GM12878 (cell line): Measurements from ENCODE around the gene MAP3K4. TPM values are rescaled to one million over a fixed set of nuclear protein-coding genes. Genes with fewer than 3 reads are reported as not detected.

Source experiments
- ATAC-seq: fragments of 200-7000 bp; cut with Tn5 transposase; 3 replicates; pipeline ENCODE4 v1.9.1; 2020; ENCODE audit warnings: mild to moderate bottlenecking, moderate library complexity
- BruUV-seq: library from RNA; stranded (reverse); fragments of 400-500 nt; replicated peaks from 2 replicates; lab custom pipeline; 2021; lab: Mats Ljungman, UMichigan
- CTCF ChIA-PET: fragments of 300-600 bp; sonication (Branson Sonifier 250); formaldehyde crosslinking; extraction: SDS; loops from one replicate; lab custom pipeline; 2021; ENCODE audit warnings: inconsistent platforms; lab: Yijun Ruan, JAX
- POLR2A ChIA-PET: fragments of 350-600 bp; formaldehyde crosslinking; extraction: SDS; loops from one replicate; lab custom pipeline; 2021; ENCODE audit warnings: inconsistent platforms; lab: Charles Lee
- RAD21 ChIA-PET: fragments of 300-600 bp; sonication (Branson Sonifier 250); formaldehyde crosslinking; loops from one replicate; lab custom pipeline; 2023; ENCODE audit warnings: antibody characterized with exemption; ENCODE audit not compliant: unreplicated experiment; lab: Charles Lee
- SMC1A ChIA-PET: fragments of 300-600 bp; sonication (Branson Sonifier 250); formaldehyde crosslinking; loops from one replicate; lab custom pipeline; 2023; ENCODE audit not compliant: unreplicated experiment, uncharacterized antibody; lab: Charles Lee
- DNase-seq: peaks from one replicate; pipeline ENCODE4 v3.0.0-alpha.2; 2011; ENCODE audit warnings: low read depth, low spot score
- FAIRE-seq: peaks from 3 replicates; lab custom pipeline; 2011; peaks lifted over from hg19 to GRCh38; lab: Jason Lieb, UNC
- H2AFZ ChIP-seq: 2 replicates; pipeline ENCODE4 v1.6.0; 2011; ENCODE audit warnings: low read depth, low read length, control low read depth; ENCODE audit not compliant: control insufficient read depth
- H3K27ac ChIP-seq: 2 replicates; pipeline ENCODE4 v1.5.1; 2011; ENCODE audit warnings: control low read depth; ENCODE audit not compliant: control insufficient read depth, insufficient read depth
- H3K27me3 ChIP-seq, 2 experiments: replicated peaks in 1 of 2; 2 replicates each; pipeline versions ENCODE4 v1.6.0 to v1.6.1; 2011; ENCODE audit warnings: low read length in 1 of 2; ENCODE audit not compliant: control insufficient read depth in 2 of 2, insufficient read depth in 2 of 2
- H3K36me3 ChIP-seq, 2 experiments: 2 replicates each; pipeline ENCODE4 v1.5.1; 2011; ENCODE audit warnings: low read length in 1 of 2; ENCODE audit not compliant: control insufficient read depth in 2 of 2, insufficient read depth in 2 of 2
- H3K4me1 ChIP-seq: 2 replicates; pipeline ENCODE4 v1.6.1; 2011; ENCODE audit warnings: mild to moderate bottlenecking, low read length, moderate library complexity, mixed read lengths; ENCODE audit not compliant: control insufficient read depth, insufficient read depth
- H3K4me2 ChIP-seq: 2 replicates; pipeline ENCODE4 v1.6.0; 2011; ENCODE audit warnings: control low read depth; ENCODE audit not compliant: control insufficient read depth, insufficient read depth
- H3K4me3 ChIP-seq: fragments of 200-600 bp; sonication (generic); 2 replicates; pipeline ENCODE4 v1.5.1; 2016
- H3K79me2 ChIP-seq: 2 replicates; pipeline ENCODE4 v1.6.0; 2011; ENCODE audit warnings: low read length; ENCODE audit not compliant: control insufficient read depth, insufficient read depth
- H3K9ac ChIP-seq: 2 replicates; pipeline ENCODE4 v1.8.0; 2011; ENCODE audit warnings: low read length, control low read depth, mixed read lengths; ENCODE audit not compliant: control insufficient read depth, insufficient read depth
- H3K9me3 ChIP-seq: replicated peaks from 3 replicates; pipeline ENCODE4 v1.5.1; 2011; ENCODE audit warnings: mild to moderate bottlenecking, low read length; ENCODE audit not compliant: control insufficient read depth, insufficient read depth
- H4K20me1 ChIP-seq: 2 replicates; pipeline ENCODE4 v1.6.0; 2011; ENCODE audit not compliant: control insufficient read depth, insufficient read depth
- BACH1 ChIP-seq: fragments of 450-650 bp; IDR thresholded peaks from 2 replicates; pipeline ENCODE4 v1.6.1; 2017; ENCODE audit warnings: mild to moderate bottlenecking, borderline replicate concordance
- CBX3 ChIP-seq: fragments of 200-600 bp; sonication (generic); IDR thresholded peaks from 2 replicates; pipeline ENCODE4 v1.6.1; 2016; ENCODE audit warnings: low read depth, borderline replicate concordance
- CHD2 ChIP-seq: IDR thresholded peaks from 2 replicates; pipeline ENCODE4 v1.6.1; 2011; ENCODE audit warnings: low read depth, low read length, improper control_type of control experiment, borderline replicate concordance
- CTCF ChIP-seq, 3 experiments: IDR thresholded peaks in 2 of 3; conservative IDR thresholded peaks in 1 of 3; 2 replicates each; pipeline ENCODE4 v1.5.1; 2011; ENCODE audit warnings: low read depth in 3 of 3, low read length in 3 of 3, mild to moderate bottlenecking in 3 of 3, control low read depth in 2 of 3, moderate library complexity in 2 of 3, inconsistent platforms in 1 of 3, mixed read lengths in 1 of 3; ENCODE audit not compliant: control insufficient read depth in 2 of 3, insufficient read depth in 1 of 3; ENCODE audit errors: extremely low read depth in 1 of 3
- FOXK2 ChIP-seq: fragments of 450-650 bp; IDR thresholded peaks from 2 replicates; pipeline ENCODE4 v1.6.1; 2017; ENCODE audit warnings: mild to moderate bottlenecking, moderate library complexity
- GATAD2B ChIP-seq: fragments of 450-650 bp; conservative IDR thresholded peaks from 2 replicates; pipeline ENCODE4 v1.6.1; 2017; ENCODE audit warnings: low read depth, mild to moderate bottlenecking, moderate library complexity
- HCFC1 ChIP-seq: fragments of 150-350 bp; IDR thresholded peaks from 2 replicates; pipeline ENCODE4 v1.6.1; 2014; ENCODE audit warnings: low read length
- HDAC2 ChIP-seq: fragments of 200-600 bp; sonication (generic); IDR thresholded peaks from 2 replicates; pipeline ENCODE4 v1.6.1; 2017
- MAX ChIP-seq: IDR thresholded peaks from 2 replicates; pipeline ENCODE4 v1.6.1; 2012; ENCODE audit warnings: low read depth, low read length, improper control_type of control experiment
- MEF2A ChIP-seq: IDR thresholded peaks from 2 replicates; pipeline ENCODE4 v1.6.1; 2011; ENCODE audit warnings: low read depth, mild to moderate bottlenecking, low read length, moderate library complexity; ENCODE audit not compliant: insufficient read depth
- NBN ChIP-seq: fragments of 450-650 bp; IDR thresholded peaks from 2 replicates; pipeline ENCODE4 v1.6.1; 2016
- NFXL1 ChIP-seq: fragments of 450-650 bp; IDR thresholded peaks from 2 replicates; pipeline ENCODE4 v1.6.1; 2017; ENCODE audit warnings: antibody characterized with exemption, mild to moderate bottlenecking, borderline replicate concordance
- POLR2AphosphoS5 ChIP-seq: IDR thresholded peaks from 2 replicates; pipeline ENCODE4 v1.6.1; 2011; ENCODE audit warnings: mild to moderate bottlenecking, low read length, inconsistent platforms
- SP1 ChIP-seq: IDR thresholded peaks from one replicate; pipeline ENCODE4 v1.6.1; 2011; ENCODE audit warnings: low read depth, low read length
- SPI1 ChIP-seq: IDR thresholded peaks from 2 replicates; pipeline ENCODE4 v1.6.1; 2011; ENCODE audit warnings: low read depth, mild to moderate bottlenecking, low read length, moderate library complexity, borderline replicate concordance; ENCODE audit not compliant: insufficient read depth
- TCF12 ChIP-seq: IDR thresholded peaks from 2 replicates; pipeline ENCODE4 v1.6.1; 2011; ENCODE audit warnings: low read depth, mild to moderate bottlenecking, low read length
- TCF7 ChIP-seq: IDR thresholded peaks from 2 replicates; pipeline ENCODE4 v1.6.1; 2014; ENCODE audit warnings: antibody characterized with exemption, borderline replicate concordance
- WGBS: methylation state at CpG from one replicate; pipeline ENCODE4 v1.1.6; 2016; ENCODE audit warnings: low lambda C conversion rate; ENCODE audit not compliant: insufficient replicate concordance, insufficient coverage; ENCODE audit errors: missing lambda C conversion rate; 5-methylcytosine and 5-hydroxymethylcytosine counted together
- in situ Hi-C: fragments of 300-500 bp; cut with MboI; formaldehyde crosslinking; loops from 9 replicates; pipeline ENCODE4 v1.14.3; 2018; ENCODE audit warnings: mixed read lengths
- intact Hi-C: fragments of 100-400 bp; cut with micrococcal nuclease; formaldehyde crosslinking; loops from one replicate; pipeline ENCODE4 v1.14.2; 2022; ENCODE audit not compliant: unreplicated experiment
- polyA plus RNA-seq, 11 experiments: library from polyadenylated mRNA; depleted of rRNA in 4 of 11; unstranded in 6 of 11; stranded (reverse) in 5 of 11; fragments of >200 nt; fragmentation: Nextera tagmentation in 4 of 11; fragmentation: Illumina TruSeq in 1 of 11; extraction: Ambion mirVana in 4 of 11; extraction: Trizol in 1 of 11; gene quantifications; 1 replicate in 1 of 11; 2 replicates in 10 of 11; pipeline versions ENCODE4 v1.2.1 to v1.2.3, GENCODE V29; 2011 to 2016; ENCODE audit warnings: inconsistent platforms in 2 of 11, missing spikeins in 2 of 11, low read depth in 1 of 11
- total RNA-seq, 4 experiments: library from RNA; depleted of rRNA in 3 of 4; stranded (reverse); fragments of >200 nt in 3 of 4; fragmentation: Illumina TruSeq in 1 of 4; extraction: Trizol in 1 of 4; gene quantifications; 2 replicates each; pipeline versions ENCODE4 v1.2.1 to v1.2.3, GENCODE V29; 2013 to 2021
- TF ChIP-seq, protein P1 (sequence below): fragments of 450-650 bp; conservative IDR thresholded peaks from 2 replicates; pipeline ENCODE4 v1.6.1; 2017; ENCODE audit warnings: mild to moderate bottlenecking, moderate library complexity

Gene MAP3K4
- total and polyA plus RNA-seq, 10 of the 15 experiments (the other 5 are each of a cell fraction or from before 2014, with no cell fraction given) = 14.0 to 44.5 (median 23.1) TPM

GRCh38 chr6:161110028-161110779 is 118.6 kb downstream of the MAP3K4 start (continued):
- TF ChIP-seq, protein P1, sequence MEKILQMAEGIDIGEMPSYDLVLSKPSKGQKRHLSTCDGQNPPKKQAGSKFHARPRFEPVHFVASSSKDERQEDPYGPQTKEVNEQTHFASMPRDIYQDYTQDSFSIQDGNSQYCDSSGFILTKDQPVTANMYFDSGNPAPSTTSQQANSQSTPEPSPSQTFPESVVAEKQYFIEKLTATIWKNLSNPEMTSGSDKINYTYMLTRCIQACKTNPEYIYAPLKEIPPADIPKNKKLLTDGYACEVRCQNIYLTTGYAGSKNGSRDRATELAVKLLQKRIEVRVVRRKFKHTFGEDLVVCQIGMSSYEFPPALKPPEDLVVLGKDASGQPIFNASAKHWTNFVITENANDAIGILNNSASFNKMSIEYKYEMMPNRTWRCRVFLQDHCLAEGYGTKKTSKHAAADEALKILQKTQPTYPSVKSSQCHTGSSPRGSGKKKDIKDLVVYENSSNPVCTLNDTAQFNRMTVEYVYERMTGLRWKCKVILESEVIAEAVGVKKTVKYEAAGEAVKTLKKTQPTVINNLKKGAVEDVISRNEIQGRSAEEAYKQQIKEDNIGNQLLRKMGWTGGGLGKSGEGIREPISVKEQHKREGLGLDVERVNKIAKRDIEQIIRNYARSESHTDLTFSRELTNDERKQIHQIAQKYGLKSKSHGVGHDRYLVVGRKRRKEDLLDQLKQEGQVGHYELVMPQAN = no peak
- TF ChIP-seq HCFC1 = no peak
- TF ChIP-seq FOXK2 = no peak
- TF ChIP-seq MAX = no peak

GRCh38 chr6:161111261-161111660 is 119.7 kb downstream of the MAP3K4 start:
- ChIA-PET POLR2A (interaction anchor here (0.5 kb wide), 1 partner anchor 102 kb away, joined by 3 read pairs; no protein-coding TSS in a partner anchor), SMC1A (no interaction called here), CTCF (no interaction called here)
- Histone ChIP-seq H3K36me3 (peaks cover 17 to 22% of the 10 kb centered on the region in 2 experiments; a peak in 3 of 4 replicates), H3K4me3 (no peak overlapping the region), H3K9ac (no peak overlapping the region), H3K79me2 (no peaks in the 10 kb centered on the region), H3K27me3 (no peaks in the 10 kb centered on the region), H3K9me3 (no peaks in the 10 kb centered on the region), H2AFZ (no peak overlapping the region)
- intact Hi-C loops = no loop called here
- in situ Hi-C loops = no loop called here
- 66% methylated on average over 4 of the region's 4 CpGs for WGBS
- ATAC-seq = no peak
- no peak for FAIRE-seq
- no TSS peak for BruUV-seq
- DNase-seq = no peak
- TF ChIP-seq TCF7 (no peak), CBX3 (no peak), CHD2 (no peak), NFXL1 (no peak), CTCF (IDR thresholded peaks at IDR 0.05 in 2 of 3, conservative IDR thresholded peaks at IDR 0.05 in 1 of 3; ENCODE audit: control insufficient read depth in 2 of 3, extremely low read depth in 1 of 3, insufficient read depth in 1 of 3, low read depth in 3 of 3, low read length in 3 of 3) (no peak), POLR2AphosphoS5 (no peak), SPI1 (no peak), NBN (no peak), SP1 (no peak), TCF12 (no peak), MEF2A (no peak), GATAD2B (no peak), BACH1 (no peak), HDAC2 (no peak)
- TF ChIP-seq, protein P1 = no peak
- TF ChIP-seq, all 136 proteins: peak for 0
- H4K20me1 ChIP-seq = no peaks in the 10 kb centered on the region
- H3K27ac ChIP-seq = no peak overlapping the region
- H3K4me2 ChIP-seq = no peak overlapping the region
- H3K4me1 ChIP-seq = no peaks in the 10 kb centered on the region
- RAD21 ChIA-PET = no interaction called here
